ENCODE results near the gene SAMMSON.

The SAMMSON gene

GRCh38 chr3:70006089-70006488, 6.6 kb downstream of the SAMMSON start:
- no peak overlapping the region for H3K4me3 ChIP-seq (ENCODE audit: low read length in 2 of 2)
- no peaks in the 10 kb centered on the region for H3K36me3 ChIP-seq (ENCODE audit: control insufficient read depth in 2 of 2, insufficient read depth in 2 of 2, low read length in 2 of 2)
- no peaks in the 10 kb centered on the region for H3K4me1 ChIP-seq (ENCODE audit: control insufficient read depth in 2 of 2, insufficient read depth in 2 of 2, low read length in 2 of 2)
- no peak overlapping the region for H3K9ac ChIP-seq (ENCODE audit: low read depth in 1 of 2, low read length in 2 of 2)
- H3K9me3 ChIP-seq (ENCODE audit: control insufficient read depth in 2 of 2, low read length in 2 of 2), result no peaks in the 10 kb centered on the region
- H3K27ac ChIP-seq (ENCODE audit: low read depth in 2 of 2, low read length in 2 of 2), result no peak overlapping the region
- H3K27me3 ChIP-seq (ENCODE audit: control insufficient read depth in 2 of 2, insufficient read depth in 2 of 2, low read length in 2 of 2), result no peaks in the 10 kb centered on the region

- no peaks in the 10 kb centered on the region for H3K9me3 ChIP-seq (ENCODE audit: control insufficient read depth in 2 of 2, low read length in 2 of 2)
- no peak overlapping the region for H3K9ac ChIP-seq (ENCODE audit: low read depth in 1 of 2, low read length in 2 of 2)
- H3K4me1 ChIP-seq (ENCODE audit: control insufficient read depth in 2 of 2, insufficient read depth in 2 of 2, low read length in 2 of 2), result no peaks in the 10 kb centered on the region
- H3K4me3 ChIP-seq (ENCODE audit: low read length in 2 of 2), result no peak overlapping the region
- H3K27me3 ChIP-seq (ENCODE audit: control insufficient read depth in 2 of 2, insufficient read depth in 2 of 2, low read length in 2 of 2), result no peaks in the 10 kb centered on the region
- no peak overlapping the region for H3K27ac ChIP-seq (ENCODE audit: low read depth in 2 of 2, low read length in 2 of 2)
- H3K36me3 ChIP-seq (ENCODE audit: control insufficient read depth in 2 of 2, insufficient read depth in 2 of 2, low read length in 2 of 2), result no peaks in the 10 kb centered on the region
These were observed 10.8 kb downstream of the SAMMSON start for GRCh38 chr3:70010346-70010745.

DNA sequence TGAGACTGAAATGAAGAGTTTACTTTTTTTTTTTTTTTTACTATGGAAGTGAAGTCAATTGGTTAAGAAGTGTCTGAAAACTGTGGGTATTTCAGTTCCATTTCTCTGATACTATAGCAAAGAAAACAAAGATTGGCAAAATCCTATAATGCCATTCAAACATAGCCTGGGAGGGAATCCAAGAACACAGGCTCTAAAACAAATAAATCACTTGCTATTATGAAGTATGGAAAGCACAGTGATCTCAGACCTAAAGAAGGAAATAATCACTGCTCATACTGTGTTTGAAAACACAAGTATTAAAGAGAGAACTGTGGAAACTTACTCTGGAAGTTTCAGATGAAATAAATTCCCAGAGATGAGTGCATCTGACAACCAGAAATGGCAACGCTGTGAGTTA, 12.0 kb downstream of the SAMMSON start:
- H3K27me3 ChIP-seq (ENCODE audit: control insufficient read depth in 2 of 2, insufficient read depth in 2 of 2, low read length in 2 of 2), result no peaks in the 10 kb centered on the region
- no peaks in the 10 kb centered on the region for H3K4me1 ChIP-seq (ENCODE audit: control insufficient read depth in 2 of 2, insufficient read depth in 2 of 2, low read length in 2 of 2)
- no peak overlapping the region for H3K4me3 ChIP-seq (ENCODE audit: low read length in 2 of 2)
- H3K36me3 ChIP-seq (ENCODE audit: control insufficient read depth in 2 of 2, insufficient read depth in 2 of 2, low read length in 2 of 2), result no peaks in the 10 kb centered on the region
- H3K9me3 ChIP-seq (ENCODE audit: control insufficient read depth in 2 of 2, low read length in 2 of 2), result no peaks in the 10 kb centered on the region
- no peak overlapping the region for H3K27ac ChIP-seq (ENCODE audit: low read depth in 2 of 2, low read length in 2 of 2)
- H3K9ac ChIP-seq (ENCODE audit: low read depth in 1 of 2, low read length in 2 of 2), result no peak overlapping the region

GRCh38 chr3:70020906-70021660, 21.6 kb downstream of the SAMMSON start:
- Histone ChIP-seq H3K4me3 (ENCODE audit: low read length in 2 of 2) (no peak overlapping the region), H3K27me3 (ENCODE audit: control insufficient read depth in 2 of 2, insufficient read depth in 2 of 2, low read length in 2 of 2) (no peaks in the 10 kb centered on the region), H3K4me1 (ENCODE audit: control insufficient read depth in 2 of 2, insufficient read depth in 2 of 2, low read length in 2 of 2) (no peaks in the 10 kb centered on the region), H3K9ac (ENCODE audit: low read depth in 1 of 2, low read length in 2 of 2) (no peak overlapping the region), H3K27ac (ENCODE audit: low read depth in 2 of 2, low read length in 2 of 2) (no peak overlapping the region), H3K36me3 (ENCODE audit: control insufficient read depth in 2 of 2, insufficient read depth in 2 of 2, low read length in 2 of 2) (no peaks in the 10 kb centered on the region), H3K9me3 (ENCODE audit: control insufficient read depth in 2 of 2, low read length in 2 of 2) (no peaks in the 10 kb centered on the region)

GRCh38 chr3:70028361-70028760, 28.8 kb downstream of the SAMMSON start:
- Histone ChIP-seq H3K27ac (ENCODE audit: low read depth in 2 of 2, low read length in 2 of 2) (no peak overlapping the region), H3K36me3 (ENCODE audit: control insufficient read depth in 2 of 2, insufficient read depth in 2 of 2, low read length in 2 of 2) (no peaks in the 10 kb centered on the region), H3K4me1 (ENCODE audit: control insufficient read depth in 2 of 2, insufficient read depth in 2 of 2, low read length in 2 of 2) (no peaks in the 10 kb centered on the region), H3K9me3 (ENCODE audit: control insufficient read depth in 2 of 2, low read length in 2 of 2) (no peaks in the 10 kb centered on the region), H3K4me3 (ENCODE audit: low read length in 2 of 2) (no peak overlapping the region), H3K9ac (ENCODE audit: low read depth in 1 of 2, low read length in 2 of 2) (no peak overlapping the region), H3K27me3 (ENCODE audit: control insufficient read depth in 2 of 2, insufficient read depth in 2 of 2, low read length in 2 of 2) (no peaks in the 10 kb centered on the region)

DNA sequence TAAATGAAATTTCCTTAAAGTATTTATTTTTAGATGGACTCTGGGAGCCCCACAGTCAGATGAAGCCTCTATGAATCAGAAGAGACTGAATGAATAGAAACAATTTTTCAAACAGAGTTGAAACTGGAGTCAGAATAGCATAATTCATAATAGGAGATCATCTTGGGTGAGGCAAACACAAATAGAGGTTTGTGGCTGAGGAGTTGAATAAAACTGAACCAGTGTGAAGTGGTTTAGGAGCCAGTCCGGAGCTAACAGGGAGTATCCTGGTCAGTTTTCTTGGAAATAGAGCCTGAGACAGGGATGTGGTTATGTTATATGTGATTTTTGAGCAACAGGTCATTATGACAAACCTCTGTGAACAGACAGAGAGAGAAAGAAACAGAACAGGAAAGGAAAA, 39.2 kb downstream of the SAMMSON start:
- Histone ChIP-seq H3K27ac (ENCODE audit: low read depth in 2 of 2, low read length in 2 of 2) (no peak overlapping the region), H3K9me3 (ENCODE audit: control insufficient read depth in 2 of 2, low read length in 2 of 2) (no peaks in the 10 kb centered on the region), H3K4me1 (ENCODE audit: control insufficient read depth in 2 of 2, insufficient read depth in 2 of 2, low read length in 2 of 2) (no peaks in the 10 kb centered on the region), H3K9ac (ENCODE audit: low read depth in 1 of 2, low read length in 2 of 2) (no peak overlapping the region), H3K36me3 (ENCODE audit: control insufficient read depth in 2 of 2, insufficient read depth in 2 of 2, low read length in 2 of 2) (no peaks in the 10 kb centered on the region), H3K27me3 (ENCODE audit: control insufficient read depth in 2 of 2, insufficient read depth in 2 of 2, low read length in 2 of 2) (no peaks in the 10 kb centered on the region), H3K4me3 (ENCODE audit: low read length in 2 of 2) (no peak overlapping the region)

DNA sequence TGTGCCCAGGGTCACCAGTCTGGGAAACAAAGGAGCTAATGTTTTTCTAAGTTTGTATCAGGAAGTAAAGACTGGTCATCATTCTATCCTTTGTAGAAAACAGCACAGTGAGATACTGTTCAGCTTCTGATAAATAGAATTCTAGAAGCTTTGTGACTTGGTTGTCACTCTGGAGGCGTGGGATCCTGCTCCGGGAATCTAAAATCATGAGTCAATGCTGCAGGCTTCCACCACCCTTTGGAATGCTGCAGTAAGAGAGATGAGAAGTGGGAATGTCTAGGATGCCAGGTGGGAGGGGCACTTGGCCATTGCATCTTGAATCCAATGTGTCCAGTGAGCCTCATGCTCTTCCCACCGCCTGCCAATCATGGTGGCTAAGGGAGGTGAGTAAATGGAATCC, 40.9 kb downstream of the SAMMSON start:
- H3K9me3 ChIP-seq (ENCODE audit: control insufficient read depth in 2 of 2, low read length in 2 of 2), result no peaks in the 10 kb centered on the region
- H3K9ac ChIP-seq (ENCODE audit: low read depth in 1 of 2, low read length in 2 of 2), result no peak overlapping the region
- H3K4me1 ChIP-seq (ENCODE audit: control insufficient read depth in 2 of 2, insufficient read depth in 2 of 2, low read length in 2 of 2), result no peaks in the 10 kb centered on the region
- no peaks in the 10 kb centered on the region for H3K27me3 ChIP-seq (ENCODE audit: control insufficient read depth in 2 of 2, insufficient read depth in 2 of 2, low read length in 2 of 2)
- no peak overlapping the region for H3K4me3 ChIP-seq (ENCODE audit: low read length in 2 of 2)
- no peak overlapping the region for H3K27ac ChIP-seq (ENCODE audit: low read depth in 2 of 2, low read length in 2 of 2)
- no peaks in the 10 kb centered on the region for H3K36me3 ChIP-seq (ENCODE audit: control insufficient read depth in 2 of 2, insufficient read depth in 2 of 2, low read length in 2 of 2)

- Histone ChIP-seq H3K36me3 (ENCODE audit: control insufficient read depth in 2 of 2, insufficient read depth in 2 of 2, low read length in 2 of 2) (no peaks in the 10 kb centered on the region), H3K4me3 (ENCODE audit: low read length in 2 of 2) (no peak overlapping the region), H3K27me3 (ENCODE audit: control insufficient read depth in 2 of 2, insufficient read depth in 2 of 2, low read length in 2 of 2) (no peaks in the 10 kb centered on the region), H3K9me3 (ENCODE audit: control insufficient read depth in 2 of 2, low read length in 2 of 2) (no peaks in the 10 kb centered on the region), H3K9ac (ENCODE audit: low read depth in 1 of 2, low read length in 2 of 2) (no peak overlapping the region), H3K4me1 (ENCODE audit: control insufficient read depth in 2 of 2, insufficient read depth in 2 of 2, low read length in 2 of 2) (no peaks in the 10 kb centered on the region), H3K27ac (ENCODE audit: low read depth in 2 of 2, low read length in 2 of 2) (no peak overlapping the region)
These were observed 43.1 kb downstream of the SAMMSON start for GRCh38 chr3:70042641-70043040.

DNA sequence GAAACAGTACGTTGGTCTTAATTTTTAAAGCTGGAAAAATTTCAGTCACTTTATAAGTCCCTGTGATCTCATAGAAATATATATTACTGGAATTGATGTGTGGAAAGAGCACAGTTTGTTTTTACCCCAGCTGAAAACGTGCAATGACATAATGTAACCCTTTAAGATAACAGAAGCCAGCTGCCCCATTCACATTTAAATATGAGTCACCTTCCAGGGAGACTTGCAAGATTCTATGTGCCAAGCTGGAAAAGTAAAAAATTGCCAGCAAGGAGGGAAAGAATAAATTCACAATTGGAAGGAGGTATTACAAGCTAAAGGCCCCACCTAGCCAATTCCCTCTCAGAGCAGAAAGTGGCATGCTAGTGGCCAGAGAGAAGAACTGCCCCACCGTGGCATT, 50.2 kb downstream of the SAMMSON start:
- H3K4me1 ChIP-seq (ENCODE audit: control insufficient read depth in 2 of 2, insufficient read depth in 2 of 2, low read length in 2 of 2), result no peaks in the 10 kb centered on the region
- no peaks in the 10 kb centered on the region for H3K27me3 ChIP-seq (ENCODE audit: control insufficient read depth in 2 of 2, insufficient read depth in 2 of 2, low read length in 2 of 2)
- no peaks in the 10 kb centered on the region for H3K9me3 ChIP-seq (ENCODE audit: control insufficient read depth in 2 of 2, low read length in 2 of 2)
- no peak overlapping the region for H3K27ac ChIP-seq (ENCODE audit: low read depth in 2 of 2, low read length in 2 of 2)
- H3K9ac ChIP-seq (ENCODE audit: low read depth in 1 of 2, low read length in 2 of 2), result no peak overlapping the region
- H3K36me3 ChIP-seq (ENCODE audit: control insufficient read depth in 2 of 2, insufficient read depth in 2 of 2, low read length in 2 of 2), result no peaks in the 10 kb centered on the region
- H3K4me3 ChIP-seq (ENCODE audit: low read length in 2 of 2), result no peak overlapping the region

DNA sequence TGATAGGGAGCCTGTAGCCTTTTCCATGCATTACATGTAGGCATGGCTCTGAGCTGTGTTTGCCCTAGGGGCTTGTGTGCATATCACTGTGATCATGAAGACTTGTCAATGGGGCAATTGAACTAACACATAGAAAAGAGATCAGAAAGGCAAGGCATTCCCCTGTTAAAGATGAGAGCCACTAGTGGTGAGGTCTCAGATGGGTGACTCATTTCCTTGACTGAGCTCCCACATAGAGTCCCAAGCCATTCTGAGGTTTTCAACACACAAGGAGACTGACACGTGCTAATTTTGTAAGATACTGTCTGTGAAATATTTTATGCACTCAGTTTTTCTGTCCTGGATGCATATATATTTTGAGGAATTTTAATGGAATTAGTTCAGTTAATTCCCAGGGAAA, 53.8 kb downstream of the SAMMSON start:
- Histone ChIP-seq H3K4me3 (ENCODE audit: low read length in 2 of 2) (no peak overlapping the region), H3K27ac (ENCODE audit: low read depth in 2 of 2, low read length in 2 of 2) (no peak overlapping the region), H3K27me3 (ENCODE audit: control insufficient read depth in 2 of 2, insufficient read depth in 2 of 2, low read length in 2 of 2) (no peaks in the 10 kb centered on the region), H3K9ac (ENCODE audit: low read depth in 1 of 2, low read length in 2 of 2) (no peak overlapping the region), H3K36me3 (ENCODE audit: control insufficient read depth in 2 of 2, insufficient read depth in 2 of 2, low read length in 2 of 2) (no peaks in the 10 kb centered on the region), H3K4me1 (ENCODE audit: control insufficient read depth in 2 of 2, insufficient read depth in 2 of 2, low read length in 2 of 2) (no peaks in the 10 kb centered on the region), H3K9me3 (ENCODE audit: control insufficient read depth in 2 of 2, low read length in 2 of 2) (no peaks in the 10 kb centered on the region)

- H3K36me3 ChIP-seq (ENCODE audit: control insufficient read depth in 2 of 2, insufficient read depth in 2 of 2, low read length in 2 of 2), result no peaks in the 10 kb centered on the region
- no peak overlapping the region for H3K4me3 ChIP-seq (ENCODE audit: low read length in 2 of 2)
- H3K4me1 ChIP-seq (ENCODE audit: control insufficient read depth in 2 of 2, insufficient read depth in 2 of 2, low read length in 2 of 2), result no peaks in the 10 kb centered on the region
- no peak overlapping the region for H3K27ac ChIP-seq (ENCODE audit: low read depth in 2 of 2, low read length in 2 of 2)
- no peaks in the 10 kb centered on the region for H3K27me3 ChIP-seq (ENCODE audit: control insufficient read depth in 2 of 2, insufficient read depth in 2 of 2, low read length in 2 of 2)
- no peaks in the 10 kb centered on the region for H3K9me3 ChIP-seq (ENCODE audit: control insufficient read depth in 2 of 2, low read length in 2 of 2)
- H3K9ac ChIP-seq (ENCODE audit: low read depth in 1 of 2, low read length in 2 of 2), result no peak overlapping the region
These were observed 56.5 kb downstream of the SAMMSON start for GRCh38 chr3:70056081-70056480.

Data from mucosa of rectum (tissue), 2 donors.